Lung microvascular endothelial cell (primary cell): ENCODE measurements around the gene NODAL. TPM values are rescaled to one million over a fixed set of nuclear protein-coding genes. Genes with fewer than 3 reads are reported as not detected.

Experiments
- total RNA-seq: library from RNA; depleted of rRNA; stranded (reverse); fragments of >200 nt; gene quantifications from 2 replicates; pipeline ENCODE4 v1.2.1, GENCODE V29; 2014

The NODAL gene
- total RNA-seq, 1 donor from 2014 or later = not detected

Other genes starting within 250 kb of the NODAL start
- gene PPA1, start 208.3 kb downstream of the NODAL start, total RNA-seq = 74.8 and 150 TPM in 2 replicates
- not detected in 2 replicates for gene NPFFR1, start 157.7 kb downstream of the NODAL start, total RNA-seq
- gene LRRC20, start 59.1 kb downstream of the NODAL start, total RNA-seq = 1.8 and 3.7 TPM in 2 replicates
- 18.7 and 22.0 TPM in 2 replicates for gene EIF4EBP2, start 37.5 kb downstream of the NODAL start, total RNA-seq
- 112 and 120 TPM in 2 replicates for gene PALD1, start 37.1 kb upstream of the NODAL start, total RNA-seq
- not detected in 2 replicates for gene PRF1, start 161.1 kb upstream of the NODAL start, total RNA-seq
- not detected in 2 replicates for gene ADAMTS14, start 230.8 kb upstream of the NODAL start, total RNA-seq